HFF-Myc (cell line): ENCODE results near the gene CCDC24.

Experiments used
- DNase-seq: peaks from one replicate; pipeline ENCODE4 v3.0.0-alpha.2; 2011; ENCODE audit warnings: low read depth; ENCODE audit errors: extremely low read depth
- H3K4me3 ChIP-seq: replicated peaks from 2 replicates; pipeline ENCODE4 v1.5.1; 2011; ENCODE audit warnings: low read depth, mild to moderate bottlenecking, control low read depth, low read length
- CTCF ChIP-seq: IDR thresholded peaks from 2 replicates; pipeline ENCODE4 v1.5.1; 2012; ENCODE audit warnings: mild to moderate bottlenecking, low read depth, low read length, control low read depth; ENCODE audit errors: missing control alignments

Gene CCDC24

GRCh38 chr1:44014365-44015104 is 23.1 kb downstream of the CCDC24 start:
- DNase-seq: no peak
- no peak overlapping the region for H3K4me3 ChIP-seq
- TF ChIP-seq CTCF: no peak

- no peak for DNase-seq
- no peak overlapping the region for H3K4me3 ChIP-seq
- no peak for TF ChIP-seq CTCF
Measured at GRCh38 chr1:44015206-44015605, 23.8 kb downstream of the CCDC24 start.

- TF ChIP-seq CTCF: no peak
- H3K4me3 ChIP-seq: no peak overlapping the region
- DNase-seq: no peak
Measured at GRCh38 chr1:44016041-44016889, 24.9 kb downstream of the CCDC24 start.

GRCh38 chr1:44016890-44017400 is 25.5 kb downstream of the CCDC24 start:
- TF ChIP-seq CTCF: no peak
- H3K4me3 ChIP-seq: no peak overlapping the region
- no peak for DNase-seq

GRCh38 chr1:44019466-44019948 is 28.1 kb downstream of the CCDC24 start:
- no peak for TF ChIP-seq CTCF
- no peak for DNase-seq
- no peak overlapping the region for H3K4me3 ChIP-seq

GRCh38 chr1:44020464-44020863 is 29.1 kb downstream of the CCDC24 start:
- no peak for TF ChIP-seq CTCF
- no peak overlapping the region for H3K4me3 ChIP-seq
- DNase-seq: no peak
